HG02852 (cell line): ENCODE data around the gene DCLRE1C.
A peak's percentile ranks its signal among the peaks of the same experiment; 100 is the strongest.
"Not testable (repeated sequence)": the region's sequence is repeated elsewhere in the genome, so short reads cannot be mapped to it uniquely, and the experiment has no call there.

Experiments
- ATAC-seq: cut with Tn5 transposase; IDR thresholded peaks from one replicate; pipeline ENCODE4 v1.9.1; 2021; ENCODE audit warnings: mild to moderate bottlenecking, moderate library complexity; ENCODE audit not compliant: unreplicated experiment

The DCLRE1C gene

DNA sequence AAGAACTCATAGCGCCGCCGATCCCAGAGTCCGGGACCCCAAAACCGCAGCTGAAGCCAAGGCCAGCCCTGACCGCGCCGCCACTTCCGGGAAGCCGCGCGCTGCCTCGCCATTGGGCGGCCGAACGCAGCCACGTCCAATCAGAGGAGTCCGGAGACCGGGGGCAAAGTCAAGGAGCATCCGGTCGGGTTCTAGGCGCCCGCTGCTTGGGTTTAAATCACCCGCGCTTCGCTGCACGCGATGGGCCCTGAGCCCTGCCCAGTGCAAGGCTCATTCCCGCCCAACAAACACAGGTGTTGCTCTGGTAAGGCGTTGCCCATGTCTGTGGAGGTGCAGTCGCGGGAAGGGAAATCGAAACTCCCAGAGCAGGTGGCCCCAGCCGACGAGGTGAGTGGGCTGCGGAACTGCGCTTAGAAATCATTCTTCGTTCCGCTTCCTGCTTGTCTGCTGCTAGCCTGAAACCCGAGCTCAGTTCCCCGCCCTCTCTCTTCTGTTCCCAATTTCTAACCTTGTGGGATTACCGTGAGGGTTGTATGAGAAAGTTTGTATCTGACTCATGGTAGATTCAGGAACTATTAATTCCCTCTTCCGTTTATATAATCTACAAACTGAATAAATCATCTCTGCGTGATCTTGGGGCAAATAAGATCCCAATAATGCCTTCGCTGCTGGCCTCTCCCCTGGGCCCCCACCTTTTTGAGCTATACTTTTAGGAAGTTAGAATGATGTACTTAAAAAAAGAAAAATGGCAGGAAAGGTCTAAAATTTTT is at the start of gene DCLRE1C:
DCLRE1C (minus strand) TSS at position 96 of the 770 bp plus-strand sequence; CDS start at position 10, 86 bp downstream.
- ATAC-seq: peak; percentile 73

DNA sequence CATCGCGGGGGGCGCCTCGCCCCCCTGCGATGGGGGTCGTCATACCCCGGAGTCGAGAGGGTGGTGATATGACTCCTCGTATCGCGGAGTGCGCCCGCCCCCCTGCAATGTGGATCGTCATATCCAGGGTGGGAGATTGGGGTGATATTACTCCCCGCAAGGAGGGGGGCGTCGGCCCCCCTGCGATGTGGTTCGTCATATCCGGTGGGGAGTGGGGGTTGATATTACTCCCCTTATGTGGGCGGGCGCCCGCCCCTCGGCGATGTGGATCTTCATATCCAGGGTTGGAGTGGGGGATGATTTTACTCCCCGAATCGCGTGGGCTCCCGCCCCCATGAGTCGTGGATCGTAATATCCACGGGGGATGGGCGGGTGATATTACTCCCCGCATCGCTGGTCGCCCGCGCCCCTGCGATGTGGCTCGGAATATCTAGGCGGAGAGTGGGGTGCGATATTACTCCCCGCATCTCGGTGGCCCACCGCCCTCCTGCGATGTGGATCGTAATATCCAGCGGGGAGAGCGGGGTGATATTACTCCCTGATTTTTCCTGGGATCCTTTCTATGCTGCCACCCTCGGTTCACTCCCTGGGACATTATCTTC is 42.2 kb upstream of the DCLRE1C start:
- ATAC-seq: no peak

DNA sequence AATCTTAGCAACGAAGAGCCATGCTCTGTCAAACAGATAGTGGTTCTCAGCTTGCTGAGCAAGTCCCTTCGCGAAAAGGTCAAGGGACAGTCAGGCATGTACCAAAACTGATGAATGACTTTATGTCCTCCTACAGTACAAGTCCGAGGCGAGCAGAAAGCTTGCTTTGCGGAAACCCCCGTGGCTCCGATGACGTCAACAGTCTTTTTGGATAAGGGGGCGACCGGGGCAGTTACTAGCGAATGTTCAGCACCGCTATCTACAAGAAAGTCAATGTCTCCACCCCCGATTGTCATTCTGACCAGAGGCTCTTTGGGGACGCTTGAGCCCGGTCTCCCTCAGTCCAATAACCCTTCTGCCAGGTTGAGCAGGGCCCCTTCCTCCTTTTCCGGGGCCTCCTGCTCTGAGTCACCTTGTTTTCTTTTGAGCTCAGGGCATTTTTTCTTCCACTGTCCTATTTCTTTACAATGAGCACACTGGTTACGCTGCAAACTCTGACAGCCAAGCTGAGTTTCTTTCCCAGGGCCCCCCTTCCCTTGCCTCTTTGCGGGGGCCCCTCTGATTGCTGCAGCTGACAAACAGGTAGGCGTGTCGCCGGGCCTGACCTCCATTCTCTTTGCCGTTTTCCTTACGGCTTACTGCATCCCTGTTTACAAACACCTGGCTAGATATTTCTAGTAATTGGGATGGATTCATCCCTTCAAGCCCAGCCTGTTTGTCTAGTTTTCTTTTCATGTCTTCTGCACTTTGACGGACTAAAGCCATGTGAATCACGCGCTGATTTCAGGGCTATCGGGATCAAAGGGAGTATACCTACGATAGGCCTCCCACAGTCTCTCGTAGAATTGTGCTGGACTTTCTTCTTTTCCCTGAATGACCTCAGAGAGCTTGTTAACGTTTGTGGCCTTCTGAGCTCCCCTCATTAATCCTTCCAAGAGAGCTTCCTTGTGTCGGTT is 39.9 kb upstream of the DCLRE1C start:
- ATAC-seq: not testable (repeated sequence)

DNA sequence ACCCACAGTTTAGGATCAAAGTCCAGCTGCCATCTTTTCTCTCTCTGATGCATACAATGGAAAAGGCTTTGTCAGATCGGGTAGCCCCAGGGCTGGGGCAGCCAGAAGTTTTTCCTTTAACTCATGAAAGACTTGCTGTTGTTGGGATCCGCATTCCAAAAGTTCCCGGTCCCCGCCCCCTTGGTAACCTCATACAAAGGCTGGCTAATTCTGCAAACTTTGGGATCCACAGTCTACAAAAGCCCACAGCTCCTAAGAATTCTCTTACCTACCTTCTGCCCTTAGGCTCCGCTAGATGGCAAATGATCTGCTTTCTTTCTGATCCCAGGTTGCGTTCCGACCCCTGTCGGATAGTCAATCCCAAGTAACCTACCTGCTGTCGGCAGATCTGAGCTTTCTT is 38.4 kb upstream of the DCLRE1C start:
- not testable (repeated sequence) for ATAC-seq

DNA sequence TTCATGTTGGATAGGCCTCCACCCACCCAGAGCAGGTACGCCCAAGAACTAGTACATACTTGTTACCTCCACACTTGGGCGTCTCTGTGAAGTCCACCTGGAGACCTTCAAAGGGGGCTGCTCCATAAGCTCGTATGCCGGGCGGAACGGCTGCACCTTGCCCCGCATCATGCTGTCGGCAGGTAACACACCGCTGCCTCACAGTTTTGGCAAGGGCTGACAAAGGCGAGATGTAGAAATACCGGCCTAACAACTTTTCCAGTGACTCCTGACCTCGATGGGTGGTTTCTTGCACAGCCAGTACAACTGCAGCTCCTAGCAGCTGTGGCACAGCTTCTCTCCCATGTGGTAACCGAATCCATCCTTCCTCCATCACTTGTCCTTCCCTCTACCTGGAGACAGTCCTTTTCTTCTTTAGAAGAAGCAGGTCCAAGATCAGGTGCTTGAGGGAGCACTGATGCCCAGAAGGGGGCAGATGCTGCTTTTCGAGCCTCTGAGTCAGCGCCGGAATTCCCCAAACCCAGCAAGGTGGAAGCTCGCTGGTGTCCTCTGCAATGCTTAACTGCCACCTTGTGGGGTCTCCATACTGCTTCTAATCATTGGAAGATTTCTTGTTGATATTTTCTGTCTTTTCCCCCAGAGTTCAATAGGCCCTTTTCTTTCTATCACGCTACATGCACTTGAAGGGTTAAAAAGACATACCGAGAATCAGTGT is 37.3 kb upstream of the DCLRE1C start:
- not testable (repeated sequence) for ATAC-seq

DNA sequence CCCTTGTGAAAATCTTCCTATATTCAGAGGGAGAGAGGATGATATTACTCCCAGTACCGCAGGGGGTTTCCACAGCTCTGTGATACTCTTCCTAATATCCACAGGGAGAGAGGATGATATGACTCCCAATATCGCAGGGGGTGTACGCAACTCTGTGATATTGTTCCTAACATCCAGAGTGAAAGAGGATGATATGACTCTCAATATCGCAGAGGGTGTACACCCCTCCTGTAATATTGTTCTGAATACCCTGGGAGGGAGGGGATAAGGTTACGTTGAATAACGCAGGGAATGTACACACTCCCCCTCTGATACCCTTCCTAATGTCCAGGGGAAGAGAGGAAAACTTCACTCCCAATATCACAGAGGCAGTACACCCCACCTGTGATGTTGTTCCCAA is 35.7 kb upstream of the DCLRE1C start:
- ATAC-seq: not testable (repeated sequence)

DNA sequence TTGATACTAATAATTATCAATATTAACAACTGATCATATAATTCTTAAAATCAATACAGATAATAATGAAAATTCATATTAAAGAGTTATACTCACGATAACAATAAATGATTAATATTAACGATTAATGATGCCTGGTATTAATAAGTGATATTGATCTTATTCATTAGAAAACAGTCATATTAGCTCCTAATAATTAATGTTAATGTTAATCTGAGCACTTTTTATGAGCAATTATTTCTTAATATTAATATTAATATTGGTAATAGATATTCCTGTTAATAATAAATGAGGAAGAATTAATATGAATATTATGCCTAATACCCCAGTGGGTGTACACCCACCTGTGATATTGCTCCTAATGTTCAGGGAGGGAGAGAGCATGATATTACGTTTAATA is 28.8 kb upstream of the DCLRE1C start:
- no peak for ATAC-seq

DNA sequence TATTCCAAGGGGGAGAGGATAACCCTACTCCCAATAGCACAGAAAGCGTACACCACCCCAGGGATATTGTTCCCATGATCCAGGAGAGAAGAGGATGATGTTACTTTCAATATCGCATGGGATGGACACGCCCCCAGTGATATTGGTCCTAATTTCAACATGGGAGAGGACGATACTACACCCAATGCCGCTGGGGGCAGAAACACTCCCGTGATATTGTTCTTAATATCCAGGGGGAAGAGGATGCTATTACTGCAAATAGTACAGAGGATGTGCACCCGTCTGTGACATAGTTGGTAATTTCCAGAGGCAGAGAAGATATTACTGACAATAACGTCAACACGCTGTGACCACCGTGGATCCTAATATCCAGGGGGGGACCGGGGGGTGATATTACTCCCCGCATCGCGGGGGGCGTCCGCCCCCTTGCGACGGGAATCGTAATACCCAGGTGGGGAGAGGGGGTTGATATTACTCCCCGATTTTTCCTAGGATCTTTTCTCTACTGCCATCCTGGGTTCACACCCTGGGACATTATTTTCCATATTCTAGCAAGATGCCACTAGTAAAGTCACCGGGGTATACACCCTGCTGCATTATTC is 21.9 kb upstream of the DCLRE1C start:
- no peak for ATAC-seq

DNA sequence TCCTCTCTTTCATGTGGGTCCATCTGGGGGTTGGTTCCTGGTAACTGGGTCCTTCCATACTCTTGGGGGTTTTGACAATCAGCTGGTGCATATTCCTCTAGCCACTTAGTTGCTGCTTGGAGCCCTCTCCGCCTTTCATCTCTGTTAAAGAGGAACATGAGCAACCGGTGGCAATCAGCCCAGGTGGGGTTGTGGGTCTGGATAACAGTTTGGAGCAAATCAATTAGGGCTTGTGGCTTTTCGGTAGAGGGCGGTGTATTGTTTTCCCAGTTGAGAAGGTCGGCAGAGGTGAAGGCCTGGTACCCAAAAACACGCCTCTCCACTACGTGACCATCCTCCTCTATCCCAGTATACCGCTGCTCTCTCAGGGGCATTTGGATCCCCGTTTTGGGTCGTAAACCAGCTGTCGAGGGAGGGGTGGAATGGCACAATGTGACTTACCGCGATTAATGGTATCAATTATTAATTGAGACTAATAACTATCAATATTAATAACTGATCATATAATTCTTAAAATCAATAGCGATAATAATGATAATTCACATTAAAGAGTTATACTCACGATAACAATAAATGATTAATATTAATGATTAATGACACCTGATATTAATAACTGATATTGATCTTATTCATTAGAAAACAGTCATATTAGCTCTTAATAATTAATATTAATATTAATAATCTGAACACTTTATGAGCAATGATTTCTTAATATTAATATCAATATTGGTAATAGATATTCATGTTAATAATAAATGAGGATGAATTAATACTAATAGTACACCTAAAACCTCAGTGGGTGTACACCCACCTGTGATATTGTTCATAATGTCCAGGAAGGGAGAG is 20.5 kb upstream of the DCLRE1C start:
- ATAC-seq: not testable (repeated sequence)

DNA sequence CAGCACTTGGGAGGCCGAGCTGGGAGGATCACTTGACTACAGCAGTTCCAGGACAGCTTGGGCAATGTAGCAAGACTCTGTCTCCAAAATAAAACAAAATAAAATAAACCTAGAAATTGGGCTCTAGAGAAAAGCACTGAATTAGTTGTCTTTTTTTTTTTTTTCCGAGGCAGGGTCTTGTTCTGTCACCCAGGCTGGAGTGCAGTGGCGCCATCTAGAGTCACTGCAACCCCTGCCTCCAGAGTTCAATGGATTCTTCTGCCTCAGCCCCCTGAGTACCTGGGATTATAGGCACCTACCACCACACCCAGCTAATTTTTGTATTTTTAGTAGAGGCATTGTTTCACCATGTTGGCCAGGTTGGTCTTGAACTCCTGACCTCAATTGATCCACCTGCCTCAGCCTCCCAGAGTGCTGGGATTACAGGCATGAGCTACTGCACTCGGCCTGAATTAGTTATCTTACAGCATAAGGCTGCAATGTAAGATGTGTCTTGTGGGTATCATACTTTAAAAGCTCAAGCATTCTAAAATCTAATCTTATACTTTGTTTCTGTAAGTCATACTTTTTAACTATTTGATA is 18.1 kb upstream of the DCLRE1C start:
- ATAC-seq: no peak

DNA sequence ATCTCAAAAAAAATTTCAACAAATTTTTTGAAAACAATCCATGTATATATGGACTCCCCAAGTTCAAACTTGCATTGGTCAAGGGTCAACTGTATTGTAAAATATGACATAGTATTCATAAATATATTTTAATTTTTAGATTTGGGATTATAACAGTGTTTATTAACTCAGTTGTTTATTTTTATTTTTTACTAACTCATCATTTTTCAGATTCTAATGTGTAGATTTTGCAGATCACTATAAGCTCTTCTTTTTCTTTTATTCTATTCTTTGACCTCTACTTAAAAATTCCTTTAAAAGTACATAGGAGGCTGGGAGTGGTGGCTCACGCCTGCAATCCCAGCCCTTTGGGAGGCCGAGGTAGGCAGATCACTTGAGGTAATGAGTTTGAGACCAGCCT is 14.0 kb upstream of the DCLRE1C start:
- no peak for ATAC-seq

DNA sequence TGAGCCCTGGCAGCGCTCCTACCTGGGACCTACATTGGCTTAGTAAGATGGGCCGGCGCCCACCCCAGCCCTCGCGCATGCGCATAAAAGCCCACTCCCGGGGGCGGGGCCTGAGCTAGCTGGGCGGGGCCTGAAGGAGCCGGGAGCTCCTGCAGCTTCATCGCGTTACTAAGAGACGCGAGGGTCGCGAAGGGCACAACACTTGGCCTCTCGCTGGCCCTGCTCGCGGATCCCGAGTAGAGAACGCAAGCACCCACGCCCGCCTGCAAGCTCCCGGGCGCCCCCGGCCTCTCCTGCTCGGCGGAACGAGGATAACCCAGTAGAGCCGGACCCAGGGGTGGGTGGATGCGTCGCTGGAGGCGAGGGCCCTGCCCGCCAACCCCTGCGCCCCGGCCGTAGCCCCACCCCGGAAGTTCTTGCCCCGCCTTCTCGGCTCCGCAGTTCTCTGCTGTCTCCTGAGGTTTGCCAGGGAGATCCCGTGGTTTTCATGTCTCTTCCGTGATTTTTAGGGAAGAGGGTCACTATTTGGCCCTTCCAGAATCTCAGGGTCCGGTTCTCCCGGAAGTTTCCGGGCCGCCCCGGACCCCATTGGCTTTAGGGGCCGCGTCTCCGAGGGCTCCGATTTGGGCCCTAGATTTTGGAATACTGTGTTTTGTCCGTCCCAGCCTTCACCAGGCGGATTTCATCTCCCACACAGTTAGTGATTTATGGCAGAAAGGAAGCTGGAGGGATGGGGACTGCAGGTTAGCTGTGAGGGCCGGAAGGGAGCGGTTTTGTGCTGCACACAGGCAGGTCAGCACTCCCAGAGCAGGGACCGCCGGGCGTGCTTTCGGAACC is 5.5 kb upstream of the DCLRE1C start, which contains the start of gene MEIG1:
MEIG1 (plus strand) TSS at position 168 of the 837 bp plus-strand sequence. CDS start 7,081 bp downstream, outside the sequence.
- peak; percentile 82 for ATAC-seq

DNA sequence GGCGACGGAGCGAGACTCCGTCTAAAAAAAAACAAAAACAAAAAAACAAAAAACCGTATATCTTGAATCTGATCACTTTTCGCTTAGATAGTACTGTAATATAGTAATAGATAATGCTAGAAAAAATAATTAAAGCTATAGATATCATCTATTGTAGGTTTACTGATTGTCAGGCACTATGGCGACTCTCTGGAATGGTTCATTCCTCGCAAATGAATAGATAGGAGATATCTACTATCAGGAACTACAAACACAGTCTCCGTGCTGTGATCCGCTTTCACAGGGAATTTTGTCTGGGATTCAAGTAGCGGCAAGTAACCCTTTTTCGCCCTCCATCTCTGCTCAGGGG is 5.0 kb upstream of the DCLRE1C start:
- ATAC-seq: no peak

DNA sequence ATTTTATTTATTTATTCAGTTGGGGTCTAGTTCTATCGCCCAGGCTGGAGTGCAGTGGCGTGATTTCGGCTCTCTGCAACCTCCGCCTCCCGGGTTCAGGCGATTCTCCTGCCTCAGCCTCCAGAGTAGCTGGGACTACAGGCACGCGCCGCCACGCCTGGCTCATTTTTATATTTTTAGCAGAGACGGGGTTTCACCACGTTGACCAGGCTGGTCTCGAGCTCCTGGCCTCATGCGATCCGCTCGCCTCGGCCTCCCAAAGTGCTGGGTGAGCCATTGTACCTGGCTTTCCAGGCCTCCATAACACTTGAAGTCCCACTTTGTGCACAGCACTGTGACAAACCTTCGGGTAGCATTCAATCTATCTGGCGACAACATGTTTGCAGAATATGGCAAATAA is 1.0 kb upstream of the DCLRE1C start:
- no peak for ATAC-seq

DNA sequence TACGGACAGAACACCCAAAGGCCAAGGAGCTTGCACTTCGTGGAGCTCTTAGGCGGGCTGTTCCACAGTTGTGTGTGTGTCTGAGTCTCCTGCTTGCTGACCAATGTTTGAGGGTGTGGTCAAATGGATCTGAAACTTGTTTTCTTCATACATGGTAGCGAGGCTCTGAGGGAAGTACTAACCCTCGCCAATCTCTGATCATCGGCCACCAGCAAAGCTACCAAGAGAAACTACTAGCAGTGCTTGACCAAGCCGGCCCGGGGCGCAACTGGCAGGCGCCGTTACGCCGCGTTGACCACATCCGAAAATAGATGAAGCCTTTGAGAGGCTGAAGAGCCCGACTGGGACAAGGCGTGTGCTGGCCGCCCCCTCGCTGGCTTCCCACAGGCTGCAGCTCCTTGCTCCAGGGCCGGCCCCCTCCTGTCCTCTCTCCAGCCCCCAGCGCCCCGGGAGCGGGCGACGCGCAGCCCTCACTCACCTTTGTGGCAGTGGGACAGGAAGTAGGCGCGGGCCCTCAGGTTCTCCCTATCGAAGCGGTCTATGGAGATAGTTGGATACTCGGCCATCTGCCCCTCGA is 384 bp downstream of the DCLRE1C start:
- peak; percentile 25 for ATAC-seq

DNA sequence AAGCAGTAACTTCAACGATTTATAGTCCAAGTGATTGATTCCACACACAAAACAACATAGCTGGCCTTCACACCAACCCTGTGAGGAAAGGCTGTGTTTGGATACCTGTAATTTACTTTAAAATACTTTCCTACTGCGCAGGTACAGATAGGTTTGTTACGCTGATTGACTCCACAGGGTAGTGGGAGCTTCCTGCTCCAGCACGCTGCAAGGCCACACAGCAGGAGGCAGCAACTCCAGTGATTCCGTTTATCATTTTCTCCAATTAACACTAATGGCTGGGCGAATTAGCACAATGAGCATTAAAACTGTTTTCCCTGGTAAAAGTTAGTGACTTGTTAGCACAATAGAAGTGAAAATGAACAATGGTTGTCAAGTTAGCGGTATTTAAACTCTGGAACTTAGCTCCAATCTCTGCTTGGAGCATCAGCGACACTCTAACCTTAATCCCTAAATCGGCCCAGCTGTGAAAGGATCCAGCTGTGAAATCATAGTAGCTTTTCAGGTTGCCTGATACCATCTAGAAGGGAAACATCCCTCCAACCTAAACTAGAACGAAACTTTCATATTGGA is 959 bp downstream of the DCLRE1C start:
- ATAC-seq: no peak

DNA sequence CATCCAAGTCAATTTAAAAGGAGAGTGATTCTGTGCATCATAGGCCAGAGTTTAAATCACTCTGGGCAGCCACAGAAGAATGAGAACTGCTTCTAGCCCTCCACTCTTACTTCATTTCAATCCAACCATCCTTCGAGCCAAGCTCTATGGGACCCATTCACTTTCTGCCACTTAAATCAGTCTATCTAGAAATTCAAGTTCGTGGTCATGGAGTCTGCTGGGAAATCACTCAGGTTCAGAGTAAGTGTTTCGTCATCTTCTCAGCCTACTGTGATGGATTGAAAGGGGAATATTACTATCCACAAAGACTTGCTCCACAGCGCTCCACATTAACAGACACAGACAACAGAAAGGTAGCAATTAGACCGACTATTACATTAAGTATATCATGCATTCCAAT is 4.6 kb downstream of the DCLRE1C start:
- no peak for ATAC-seq
